IMR-90 (cell line): ENCODE measurements around the gene MAPK11. TPM values are rescaled to one million over a fixed set of nuclear protein-coding genes. Genes with fewer than 3 reads are reported as not detected.

Experiments
- ATAC-seq: fragments of 200-7000 bp; cut with Tn5 transposase; 2 replicates; pipeline ENCODE4 v1.9.1; 2020; ENCODE audit warnings: low read depth, mild to moderate bottlenecking, moderate library complexity
- BruUV-seq: library from RNA; stranded (reverse); fragments of 400-500 nt; replicated peaks from 2 replicates; lab custom pipeline; 2021; lab: Mats Ljungman, UMichigan
- CTCF ChIA-PET: fragments of 300-600 bp; formaldehyde crosslinking; extraction: SDS; loops from one replicate; lab custom pipeline; 2021; ENCODE audit warnings: antibody characterized with exemption; lab: Yijun Ruan, JAX
- POLR2A ChIA-PET: fragments of 300-600 bp; sonication (Branson Sonifier 250); formaldehyde crosslinking; loops from one replicate; lab custom pipeline; 2022; ENCODE audit warnings: antibody characterized with exemption; ENCODE audit not compliant: unreplicated experiment; lab: Charles Lee
- DNase-seq: peaks from one replicate; pipeline ENCODE4 v3.0.0; 2013
- H2AFZ ChIP-seq: replicated peaks from 2 replicates; pipeline ENCODE3; 2013; ENCODE audit warnings: low read length, mild to moderate bottlenecking; ENCODE audit not compliant: poor library complexity
- H2AK5ac ChIP-seq: 2 replicates; pipeline ENCODE4 v1.6.1; 2013; ENCODE audit warnings: low read depth, low read length, inconsistent platforms
- H2AK9ac ChIP-seq: replicated peaks from 2 replicates; pipeline ENCODE3; 2013; ENCODE audit warnings: mild to moderate bottlenecking, low read depth, low read length, moderate library complexity; ENCODE audit not compliant: poor library complexity
- H2BK120ac ChIP-seq: 2 replicates; pipeline ENCODE4 v1.6.1; 2013; ENCODE audit warnings: low read depth, low read length, inconsistent platforms
- H2BK15ac ChIP-seq: 3 replicates; pipeline ENCODE4 v1.6.1; 2013; ENCODE audit warnings: low read depth, low read length, inconsistent platforms
- H2BK20ac ChIP-seq: 2 replicates; pipeline ENCODE4 v1.6.1; 2013; ENCODE audit warnings: low read depth, mild to moderate bottlenecking, inconsistent platforms, low read length, moderate library complexity
- H2BK5ac ChIP-seq: 2 replicates; pipeline ENCODE4 v1.6.1; 2013; ENCODE audit warnings: mild to moderate bottlenecking, low read depth, low read length, inconsistent platforms; ENCODE audit not compliant: poor library complexity, severe bottlenecking
- H3K14ac ChIP-seq: replicated peaks from 2 replicates; pipeline ENCODE4 v1.6.1; 2013; ENCODE audit warnings: low read depth, low read length, inconsistent platforms
- H3K18ac ChIP-seq: 2 replicates; pipeline ENCODE4 v1.6.1; 2013; ENCODE audit warnings: low read depth, low read length, control low read depth
- H3K23ac ChIP-seq: 2 replicates; pipeline ENCODE4 v1.6.1; 2013; ENCODE audit warnings: low read depth, low read length, inconsistent platforms
- H3K27ac ChIP-seq: 2 replicates; pipeline ENCODE4 v1.5.1; 2013; ENCODE audit warnings: mild to moderate bottlenecking, control low read depth, low read length; ENCODE audit not compliant: insufficient read depth
- H3K27me3 ChIP-seq: 2 replicates; pipeline ENCODE4 v1.6.1; 2013; ENCODE audit warnings: low read length; ENCODE audit not compliant: control insufficient read depth, insufficient read depth
- H3K36me3 ChIP-seq: 2 replicates; pipeline ENCODE4 v1.6.1; 2013; ENCODE audit warnings: low read length, mixed read lengths; ENCODE audit not compliant: control insufficient read depth, insufficient read depth
- H3K4ac ChIP-seq: 2 replicates; pipeline ENCODE4 v1.6.1; 2013; ENCODE audit warnings: low read depth, low read length, inconsistent platforms
- H3K4me1 ChIP-seq: 2 replicates; pipeline ENCODE4 v1.6.1; 2013; ENCODE audit warnings: low read length, mixed read lengths; ENCODE audit not compliant: control insufficient read depth, insufficient read depth
- H3K4me2 ChIP-seq: 2 replicates; pipeline ENCODE4 v1.6.1; 2013; ENCODE audit warnings: low read depth, mild to moderate bottlenecking, control low read depth, low read length, moderate library complexity
- H3K4me3 ChIP-seq: 2 replicates; pipeline ENCODE4 v1.5.1; 2013; ENCODE audit warnings: low read depth, mild to moderate bottlenecking, control low read depth, low read length, moderate library complexity; ENCODE audit not compliant: insufficient read depth
- H3K56ac ChIP-seq: 2 replicates; pipeline ENCODE4 v1.6.1; 2013; ENCODE audit warnings: low read length, inconsistent platforms; ENCODE audit not compliant: insufficient read depth; ENCODE audit errors: extremely low read depth
- H3K79me1 ChIP-seq, 2 experiments: 2 replicates each; pipeline ENCODE4 v1.6.1; 2013; ENCODE audit warnings: low read length in 2 of 2, inconsistent platforms in 1 of 2, low read depth in 1 of 2
- H3K9ac ChIP-seq: 2 replicates; pipeline ENCODE4 v1.6.1; 2013; ENCODE audit warnings: low read depth, low read length, control low read depth
- H3K9me1 ChIP-seq: 2 replicates; pipeline ENCODE4 v1.6.1; 2013; ENCODE audit warnings: low read length, inconsistent platforms; ENCODE audit not compliant: insufficient read depth
- H3K9me3 ChIP-seq: 2 replicates; pipeline ENCODE4 v1.6.1; 2013; ENCODE audit warnings: low read length; ENCODE audit not compliant: control insufficient read depth, insufficient read depth
- H4K20me1 ChIP-seq: 2 replicates; pipeline ENCODE4 v1.6.1; 2013; ENCODE audit warnings: low read length, inconsistent platforms; ENCODE audit not compliant: insufficient read depth
- H4K5ac ChIP-seq: 2 replicates; pipeline ENCODE4 v1.6.1; 2013; ENCODE audit warnings: mild to moderate bottlenecking, low read depth, low read length, control low read depth
- H4K8ac ChIP-seq, 2 experiments: 2 replicates each; pipeline ENCODE4 v1.6.1; 2013; ENCODE audit warnings: low read depth in 2 of 2, low read length in 2 of 2, control low read depth in 1 of 2, inconsistent platforms in 1 of 2
- H4K91ac ChIP-seq: 2 replicates; pipeline ENCODE4 v1.6.1; 2013; ENCODE audit warnings: low read depth, low read length, inconsistent platforms; ENCODE audit not compliant: insufficient read depth
- BHLHE40 ChIP-seq: fragments of 150-350 bp; IDR thresholded peaks from 2 replicates; pipeline ENCODE4 v1.6.1; 2016; ENCODE audit warnings: mild to moderate bottlenecking, low read depth, low read length
- CEBPB ChIP-seq: IDR thresholded peaks from 2 replicates; pipeline ENCODE4 v1.6.1; 2012; ENCODE audit warnings: low read depth, low read length, improper control_type of control experiment
- CHD1 ChIP-seq: IDR thresholded peaks from 2 replicates; pipeline ENCODE4 v1.6.1; 2012; ENCODE audit warnings: low read depth, low read length, improper control_type of control experiment
- ELK1 ChIP-seq: fragments of 150-350 bp; IDR thresholded peaks from 2 replicates; pipeline ENCODE4 v1.6.1; 2016; ENCODE audit warnings: low read depth, mild to moderate bottlenecking, low read length, moderate library complexity, borderline replicate concordance
- FOS ChIP-seq: fragments of 150-350 bp; IDR thresholded peaks from 2 replicates; pipeline ENCODE4 v1.6.1; 2016; ENCODE audit warnings: low read depth, low read length
- MAFK ChIP-seq: IDR thresholded peaks from 2 replicates; pipeline ENCODE4 v1.6.1; 2012; ENCODE audit warnings: low read depth, low read length, improper control_type of control experiment
- MAZ ChIP-seq: IDR thresholded peaks from 2 replicates; pipeline ENCODE4 v1.6.1; 2012; ENCODE audit warnings: low read depth, mild to moderate bottlenecking, low read length, improper control_type of control experiment, moderate library complexity, borderline replicate concordance
- MXI1 ChIP-seq: IDR thresholded peaks from 2 replicates; pipeline ENCODE4 v1.6.1; 2012; ENCODE audit warnings: low read depth, mild to moderate bottlenecking, low read length, moderate library complexity, borderline replicate concordance
- POLR2A ChIP-seq: IDR thresholded peaks from 2 replicates; pipeline ENCODE4 v1.6.1; 2012; ENCODE audit warnings: mild to moderate bottlenecking, low read depth, low read length
- RAD21 ChIP-seq: IDR thresholded peaks from 2 replicates; pipeline ENCODE4 v1.6.1; 2012; ENCODE audit warnings: low read length, improper control_type of control experiment
- RCOR1 ChIP-seq: IDR thresholded peaks from 2 replicates; pipeline ENCODE4 v1.6.1; 2012; ENCODE audit warnings: mild to moderate bottlenecking, low read length, improper control_type of control experiment; ENCODE audit not compliant: insufficient replicate concordance
- RFX5 ChIP-seq: IDR thresholded peaks from 2 replicates; pipeline ENCODE4 v1.8.0; 2012; ENCODE audit warnings: low read depth, mild to moderate bottlenecking, low read length, moderate library complexity
- SMC3 ChIP-seq: fragments of 150-350 bp; IDR thresholded peaks from 2 replicates; pipeline ENCODE4 v1.6.1; 2016; ENCODE audit warnings: low read depth, mild to moderate bottlenecking, antibody characterized with exemption, low read length, moderate library complexity
- USF2 ChIP-seq: fragments of 150-350 bp; IDR thresholded peaks from 2 replicates; pipeline ENCODE4 v1.6.1; 2017; ENCODE audit warnings: mild to moderate bottlenecking, antibody characterized with exemption, low read length, low read depth
- WGBS, 2 experiments: methylation state at CpG; one replicate each; pipeline versions ENCODE4 v1.1.5 to v1.1.7; 2013; ENCODE audit warnings: missing lambda C conversion rate in 2 of 2; ENCODE audit not compliant: insufficient read length in 1 of 2; ENCODE audit errors: extremely low coverage in 2 of 2; 5-methylcytosine and 5-hydroxymethylcytosine counted together
- dilution Hi-C: fragments of 300-500 bp; cut with HindIII; formaldehyde crosslinking; loops from one replicate; pipeline ENCODE4 v1.14.3; 2018; ENCODE audit warnings: low sequenced_read_pairs; ENCODE audit not compliant: unreplicated experiment
- in situ Hi-C: fragments of 300-500 bp; cut with MboI; formaldehyde crosslinking; loops from 3 replicates; pipeline ENCODE4 v1.14.3; 2019; ENCODE audit warnings: low sequenced_read_pairs, inconsistent platforms, mixed read lengths
- intact Hi-C: fragments of 100-400 bp; cut with micrococcal nuclease; formaldehyde crosslinking; loops from 2 replicates; pipeline ENCODE4 v1.10.0; 2022
- polyA plus RNA-seq, 3 experiments: library from polyadenylated mRNA; depleted of rRNA; stranded (reverse); fragments of >200 nt; gene quantifications; 2 replicates each; pipeline ENCODE4 v1.2.3, GENCODE V29; 2012; ENCODE audit warnings: low replicate concordance in 1 of 3
- total RNA-seq: library from RNA; depleted of rRNA; stranded (reverse); fragments of >200 nt; gene quantifications from 2 replicates; pipeline ENCODE4 v1.2.3, GENCODE V29; 2012

The MAPK11 gene
- total and polyA plus RNA-seq, 2 of the 4 experiments (the other 2 are of a cell fraction), result 8.1 to 14.4 TPM

GRCh38 chr22:50246242-50247175 is 23.7 kb downstream of the MAPK11 start:
- no peak overlapping the region for H2BK120ac ChIP-seq
- H3K4ac ChIP-seq, result no peak overlapping the region
- peaks cover 28% of the 10 kb centered on the region for H4K20me1 ChIP-seq
- no peak overlapping the region for H2AK9ac ChIP-seq
- peaks cover 17% of the 10 kb centered on the region for H3K4me1 ChIP-seq
- H2BK15ac ChIP-seq, result no peak overlapping the region
- no peaks in the 10 kb centered on the region for H3K9me3 ChIP-seq
- no peak overlapping the region for H3K4me2 ChIP-seq
- no TSS peak for BruUV-seq
- no peak overlapping the region for H3K9ac ChIP-seq
- no peak overlapping the region for H3K14ac ChIP-seq
- H4K91ac ChIP-seq, result no peak overlapping the region
- in situ Hi-C loops, result no loop called here
- DNase-seq, result no peak
- ChIA-PET CTCF (no interaction called here), POLR2A (no interaction called here)
- ATAC-seq, result no peak
- dilution Hi-C loops, result no loop called here
- H2BK20ac ChIP-seq, result no peak overlapping the region
- intact Hi-C loops, result no loop called here
- H3K36me3 ChIP-seq, result peaks cover 21% of the 10 kb centered on the region
- no peak overlapping the region for H3K56ac ChIP-seq
- no peak overlapping the region for H2AFZ ChIP-seq
- WGBS, 2 experiments, result 90% methylated on average over 7 of the region's 20 CpGs; no CpG with 5 or more reads in 1 of the 2 experiments
- H3K27me3 ChIP-seq, result no peaks in the 10 kb centered on the region
- no peak overlapping the region for H4K8ac ChIP-seq
- H4K5ac ChIP-seq, result no peak overlapping the region
- no peak overlapping the region for H3K23ac ChIP-seq
- no peak overlapping the region for H2BK5ac ChIP-seq
- peaks cover 15 to 60% of the 10 kb centered on the region in 2 experiments for H3K79me1 ChIP-seq
- H2AK5ac ChIP-seq, result 0 out of 2 replicates have a peak overlapping the region, but pooled peaks have one; percentile 17
- H3K27ac ChIP-seq, result no peak overlapping the region
- H3K4me3 ChIP-seq, result no peak overlapping the region
- H3K18ac ChIP-seq, result no peak overlapping the region
- H3K9me1 ChIP-seq, result 0 out of 2 replicates have a peak, but pooled peaks cover 3% of the 10 kb centered on the region
- TF ChIP-seq CEBPB (no peak), FOS (no peak), MXI1 (no peak), RFX5 (no peak), RAD21 (no peak), SMC3 (no peak), MAFK (no peak), MAZ (no peak), CHD1 (no peak), USF2 (no peak), POLR2A (no peak), RCOR1 (no peak), ELK1 (no peak), BHLHE40 (no peak)
